Loucy (cell line): Measurements from ENCODE around the gene ZFP14.
"Not testable (repeated sequence)": the region's sequence is repeated elsewhere in the genome, so short reads cannot be mapped to it uniquely, and the experiment has no call there.

Source experiments
- H2AFZ ChIP-seq: fragments of 200-600 bp; sonication (generic); 2 replicates; pipeline ENCODE4 v1.6.0; 2016; ENCODE audit warnings: antibody characterized with exemption, mild to moderate bottlenecking, low read length, moderate library complexity
- H3F3A ChIP-seq: fragments of 200-600 bp; 2 replicates; pipeline ENCODE4 v1.6.0; 2016; ENCODE audit warnings: antibody characterized with exemption, low read depth, mild to moderate bottlenecking
- H3K27me3 ChIP-seq: fragments of 200-600 bp; sonication (generic); 2 replicates; pipeline ENCODE4 v1.6.1; 2014; ENCODE audit warnings: low read length, mild to moderate bottlenecking; ENCODE audit not compliant: insufficient read depth, poor library complexity, severe bottlenecking
- H3K36me3 ChIP-seq: fragments of 200-600 bp; sonication (generic); 2 replicates; pipeline ENCODE4 v1.6.1; 2016; ENCODE audit warnings: low read length; ENCODE audit not compliant: insufficient read depth
- H3K4me1 ChIP-seq: fragments of 200-600 bp; sonication (generic); 2 replicates; pipeline ENCODE4 v1.5.1; 2014; ENCODE audit warnings: low read length, mild to moderate bottlenecking; ENCODE audit not compliant: insufficient read depth, poor library complexity, severe bottlenecking
- H3K4me2 ChIP-seq: fragments of 200-600 bp; sonication (generic); 2 replicates; pipeline ENCODE4 v1.6.0; 2014; ENCODE audit warnings: antibody characterized with exemption, low read length, low read depth, mild to moderate bottlenecking; ENCODE audit not compliant: poor library complexity, severe bottlenecking
- H3K4me3 ChIP-seq: fragments of 200-600 bp; sonication (generic); 2 replicates; pipeline ENCODE4 v1.5.1; 2014; ENCODE audit warnings: low read length, mild to moderate bottlenecking, mixed read lengths; ENCODE audit not compliant: poor library complexity, severe bottlenecking
- H3K79me2 ChIP-seq: fragments of 200-600 bp; sonication (generic); 2 replicates; pipeline ENCODE4 v1.6.1; 2014; ENCODE audit warnings: low read length; ENCODE audit not compliant: insufficient read depth
- H3K9ac ChIP-seq: fragments of 200-600 bp; sonication (generic); 2 replicates; pipeline ENCODE4 v1.6.0; 2014; ENCODE audit warnings: mild to moderate bottlenecking, low read depth, low read length, moderate library complexity; ENCODE audit not compliant: poor library complexity, severe bottlenecking
- H3K9me2 ChIP-seq: fragments of 200-600 bp; sonication (generic); replicated peaks from 2 replicates; pipeline ENCODE4 v1.6.1; 2016; ENCODE audit warnings: low read depth, low read length, mixed read lengths
- H3K9me3 ChIP-seq: fragments of 200-600 bp; sonication (generic); 2 replicates; pipeline ENCODE4 v1.6.1; 2014; ENCODE audit warnings: mild to moderate bottlenecking, antibody characterized with exemption, low read length, low read depth; ENCODE audit not compliant: insufficient read depth
- H4K20me1 ChIP-seq: fragments of 200-600 bp; sonication (generic); 2 replicates; pipeline ENCODE4 v1.6.0; 2014; ENCODE audit warnings: antibody characterized with exemption, low read length, mild to moderate bottlenecking; ENCODE audit not compliant: insufficient read depth, poor library complexity, severe bottlenecking
- CTCF ChIP-seq: fragments of 200-600 bp; sonication (generic); conservative IDR thresholded peaks from 2 replicates; pipeline ENCODE4 v1.5.1; 2014; ENCODE audit warnings: mild to moderate bottlenecking, antibody characterized with exemption, low read length
- EZH2phosphoT487 ChIP-seq: fragments of 200-600 bp; IDR thresholded peaks from 2 replicates; pipeline ENCODE4 v1.6.1; 2018; ENCODE audit warnings: antibody characterized with exemption, mild to moderate bottlenecking, moderate library complexity, borderline replicate concordance

The ZFP14 gene

GRCh38 chr19:36331353-36332228, 47.4 kb downstream of the ZFP14 start:
- no peaks in the 10 kb centered on the region for H3K9me2 ChIP-seq
- peak overlapping the region; percentile 90 for H2AFZ ChIP-seq
- no peaks in the 10 kb centered on the region for H4K20me1 ChIP-seq
- H3K9me3 ChIP-seq, result no peaks in the 10 kb centered on the region
- no peaks in the 10 kb centered on the region for H3F3A ChIP-seq
- TF ChIP-seq EZH2phosphoT487, result no peak
- 0 out of 2 replicates have a peak, but pooled peaks have one; percentile 18 for TF ChIP-seq CTCF
- no peaks in the 10 kb centered on the region for H3K27me3 ChIP-seq
- peaks cover 24% of the 10 kb centered on the region for H3K79me2 ChIP-seq
- H3K4me1 ChIP-seq, result peaks cover 18% of the 10 kb centered on the region
- H3K36me3 ChIP-seq, result peaks cover 12% of the 10 kb centered on the region; the same call in 1 of the 2 replicates
- H3K4me3 ChIP-seq, result peak overlapping the region; percentile 90
- H3K9ac ChIP-seq, result peak overlapping the region; percentile 74
- H3K4me2 ChIP-seq, result peak overlapping the region; percentile 81

- Histone ChIP-seq H3K4me2 (peak overlapping the region; percentile 81), H3K27me3 (no peaks in the 10 kb centered on the region), H3K4me1 (peaks cover 18% of the 10 kb centered on the region), H3K9ac (peak overlapping the region; percentile 74), H3F3A (no peaks in the 10 kb centered on the region), H3K9me3 (no peaks in the 10 kb centered on the region), H4K20me1 (no peaks in the 10 kb centered on the region), H3K79me2 (peaks cover 24% of the 10 kb centered on the region), H2AFZ (no peak overlapping the region), H3K36me3 (peaks cover 19% of the 10 kb centered on the region; the same call in 1 of the 2 replicates), H3K4me3 (peak overlapping the region; percentile 90), H3K9me2 (no peaks in the 10 kb centered on the region)
- TF ChIP-seq EZH2phosphoT487, result no peak
- TF ChIP-seq CTCF, result no peak
Measured at GRCh38 chr19:36330216-36330615, 48.8 kb downstream of the ZFP14 start.

DNA sequence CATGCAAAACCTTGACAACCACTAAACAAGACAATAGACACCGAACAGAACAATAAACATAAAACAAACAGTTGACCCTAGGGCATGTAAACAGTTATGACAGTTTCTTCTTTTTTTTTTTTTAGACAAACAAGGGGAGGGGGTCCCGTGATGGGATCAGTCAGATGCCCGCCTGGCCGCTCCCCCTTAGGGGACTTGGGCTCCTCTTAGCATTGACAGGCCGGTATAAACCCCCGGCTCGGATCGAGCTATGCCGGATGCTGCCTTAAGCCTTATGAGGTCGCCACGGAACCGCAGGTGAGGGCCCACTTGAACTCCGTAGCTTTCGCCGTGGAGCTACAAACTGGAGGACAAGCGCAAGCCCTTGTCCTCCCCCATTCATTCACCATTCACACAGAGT, 49.5 kb downstream of the ZFP14 start:
- Histone ChIP-seq H3K4me1 (peaks cover 18% of the 10 kb centered on the region), H3K4me2 (peak overlapping the region; percentile 81), H3K79me2 (peaks cover 24% of the 10 kb centered on the region), H3K36me3 (peaks cover 19% of the 10 kb centered on the region; the same call in 1 of the 2 replicates), H3K9ac (peak overlapping the region; percentile 74), H3K4me3 (peak overlapping the region; percentile 90)
- not testable (repeated sequence) for H3K27me3 ChIP-seq, H4K20me1 ChIP-seq, H2AFZ ChIP-seq, H3K9me3 ChIP-seq, H3F3A ChIP-seq, H3K9me2 ChIP-seq

DNA sequence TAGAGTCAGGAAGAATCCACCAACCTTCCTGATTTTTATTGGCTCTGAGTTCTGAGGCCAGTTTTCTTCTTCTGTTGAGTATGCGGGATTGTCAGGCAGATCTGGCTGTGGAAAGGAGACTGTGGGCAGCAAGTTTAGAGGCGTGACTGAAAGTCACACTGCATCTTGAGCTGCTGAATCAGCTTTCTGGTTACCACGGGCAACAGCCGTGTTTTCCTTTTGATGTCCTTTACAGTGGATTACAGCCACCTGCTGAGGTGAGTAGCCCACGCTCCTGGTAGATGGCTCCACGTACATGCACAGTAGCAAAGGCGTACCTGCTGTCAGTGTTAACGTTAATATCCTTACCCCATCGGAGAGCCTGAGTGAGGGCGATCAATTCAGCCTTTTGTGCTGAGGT, 52.4 kb downstream of the ZFP14 start:
- H4K20me1 ChIP-seq, H3K4me2 ChIP-seq, H3K9me2 ChIP-seq, H3K9ac ChIP-seq, H3K27me3 ChIP-seq, H3K9me3 ChIP-seq, H3K4me3 ChIP-seq, H2AFZ ChIP-seq, H3F3A ChIP-seq: not testable (repeated sequence)
- Histone ChIP-seq H3K79me2 (peaks cover 24% of the 10 kb centered on the region), H3K4me1 (peaks cover 16% of the 10 kb centered on the region), H3K36me3 (peaks cover 19% of the 10 kb centered on the region; the same call in 1 of the 2 replicates)

DNA sequence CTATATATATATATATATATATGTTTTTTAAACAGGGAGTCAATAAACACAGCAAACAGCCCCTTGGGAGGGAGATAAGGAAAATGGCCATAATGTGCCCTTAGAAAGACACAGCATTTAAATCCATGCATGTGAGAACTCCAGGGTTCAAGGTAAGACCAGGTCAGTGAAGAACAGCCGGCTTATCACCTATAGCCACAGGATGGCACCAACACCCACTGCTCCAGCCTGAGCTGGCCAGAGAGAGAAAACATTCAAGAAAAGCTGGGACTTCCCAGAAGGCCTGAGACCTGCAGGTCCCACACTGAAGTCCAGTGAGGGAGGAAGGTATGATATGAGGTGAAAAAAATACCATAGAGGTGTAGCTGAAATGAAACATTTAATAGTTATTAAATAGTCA, 63.8 kb downstream of the ZFP14 start:
- not testable (repeated sequence) for H3K79me2 ChIP-seq, H3K4me3 ChIP-seq, H3K4me1 ChIP-seq, H3K27me3 ChIP-seq, H3K36me3 ChIP-seq, H3F3A ChIP-seq, H3K9me3 ChIP-seq, H2AFZ ChIP-seq, H4K20me1 ChIP-seq, H3K9ac ChIP-seq, H3K9me2 ChIP-seq, H3K4me2 ChIP-seq

DNA sequence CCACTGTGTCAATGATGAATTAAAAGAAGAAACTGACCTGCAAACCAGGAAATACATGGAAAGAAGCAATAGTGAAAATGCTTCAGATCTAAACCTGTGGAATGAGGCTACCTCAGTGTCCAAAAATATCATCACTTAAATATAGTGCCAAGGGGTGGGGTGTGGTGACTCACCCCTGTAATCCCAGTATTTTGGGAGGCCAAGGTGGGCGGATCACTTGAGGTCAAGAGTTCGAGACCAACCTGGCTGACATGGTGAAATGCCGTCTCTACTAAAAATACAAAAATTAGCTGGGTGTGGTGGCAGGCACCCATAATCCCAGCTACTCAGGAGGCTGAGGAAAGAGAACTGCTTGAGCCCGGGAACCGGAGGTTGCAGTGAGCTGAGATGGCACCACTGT, 64.9 kb downstream of the ZFP14 start:
- not testable (repeated sequence) for H3K9ac ChIP-seq, H3K9me3 ChIP-seq, H3K4me3 ChIP-seq, H3K9me2 ChIP-seq, H4K20me1 ChIP-seq, H3F3A ChIP-seq, H3K79me2 ChIP-seq, H3K4me1 ChIP-seq, H2AFZ ChIP-seq, H3K36me3 ChIP-seq, H3K27me3 ChIP-seq, H3K4me2 ChIP-seq
